Urothelium cell line (cell line): Measurements from ENCODE around the gene WDR90.

Experiments used
- DNase-seq: peaks from one replicate; pipeline ENCODE4 v3.0.0; 2011; ENCODE audit warnings: low spot score, mixed read lengths
- FAIRE-seq: peaks from 2 replicates; lab custom pipeline; 2011; peaks lifted over from hg19 to GRCh38; lab: Jason Lieb, UNC

WDR90 gene

DNA sequence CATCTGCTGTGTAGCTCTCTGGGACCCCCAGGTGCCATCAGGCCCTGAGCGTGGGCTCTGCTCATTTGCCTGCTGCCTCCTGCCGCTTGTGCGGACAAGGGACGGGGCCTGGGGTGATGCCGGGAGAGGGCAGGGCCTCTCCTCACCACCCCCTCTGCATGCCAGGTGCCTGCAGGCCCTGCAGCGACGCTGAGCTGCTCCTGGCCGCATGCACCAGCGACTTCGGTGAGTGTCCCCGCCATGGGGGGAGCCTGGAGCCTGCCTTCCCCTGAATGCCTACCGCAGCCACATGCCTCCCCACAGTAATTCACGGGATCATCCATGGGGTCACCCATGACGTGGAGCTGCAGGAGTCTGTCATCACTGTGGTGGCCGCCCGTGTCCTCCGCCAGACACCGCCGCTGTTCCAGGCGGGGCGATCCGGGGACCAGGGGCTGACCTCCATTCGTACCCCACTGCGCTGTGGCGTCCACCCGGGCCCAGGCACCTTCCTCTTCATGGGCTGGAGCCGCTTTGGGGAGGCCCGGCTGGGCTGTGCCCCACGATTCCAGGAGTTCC, 67.7 kb downstream of the WDR90 start:
- DNase-seq (no peak), FAIRE-seq (no peak)
